ENCODE data around the gene RTN4RL1. TPM values are rescaled to one million over a fixed set of nuclear protein-coding genes. Genes with fewer than 3 reads are reported as not detected.

The RTN4RL1 gene
- total RNA-seq, 2 experiments from 2014 or later: not detected

DNA sequence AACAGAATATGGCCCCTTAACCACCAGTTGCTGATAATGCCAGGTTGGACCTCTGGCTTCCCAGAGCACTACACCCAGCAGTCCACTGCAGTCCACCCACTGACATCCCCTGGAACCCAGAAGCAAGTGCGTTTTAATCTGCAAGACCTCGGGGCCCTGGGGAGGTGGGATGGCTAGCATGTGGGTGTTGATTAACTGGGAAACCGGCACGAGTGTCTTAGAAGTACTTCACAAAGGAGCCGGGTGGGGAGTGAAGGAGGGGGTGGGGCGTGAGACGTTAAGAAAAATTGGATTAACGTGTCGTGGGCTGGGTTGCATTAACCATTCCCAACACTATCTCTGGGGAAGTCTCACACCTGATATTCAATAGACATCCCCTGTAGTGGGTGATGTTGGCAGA is 23.7 kb upstream of the RTN4RL1 start:
- Histone ChIP-seq H3K9me3 (ENCODE audit: low read length) (no peaks in the 10 kb centered on the region), H3K4me3 (ENCODE audit: low read depth, low read length, poor library complexity, severe bottlenecking) (no peak overlapping the region), H3K9me2 (ENCODE audit: insufficient read depth, low read length) (no peaks in the 10 kb centered on the region), H2AFZ (ENCODE audit: low read length) (no peak overlapping the region), H3K27ac (ENCODE audit: low read depth, low read length, poor library complexity, severe bottlenecking) (no peak overlapping the region), H3K4me1 (ENCODE audit: insufficient read depth, low read length, poor library complexity, severe bottlenecking) (peaks cover 10% of the 10 kb centered on the region), H3K36me3 (ENCODE audit: insufficient read depth, low read length) (peaks cover 11% of the 10 kb centered on the region; the same call in 1 of the 2 replicates), H3K4me2 (ENCODE audit: low read length) (no peak overlapping the region), H3K79me2 (ENCODE audit: insufficient read depth, low read depth, low read length) (no peaks in the 10 kb centered on the region), H4K20me1 (ENCODE audit: insufficient read depth, low read length) (no peaks in the 10 kb centered on the region)
- TF ChIP-seq EZH2phosphoT487 (IDR thresholded peaks at IDR 0.05; ENCODE audit: borderline replicate concordance, low read depth, low read length): no peak
- TF ChIP-seq, protein P1, sequence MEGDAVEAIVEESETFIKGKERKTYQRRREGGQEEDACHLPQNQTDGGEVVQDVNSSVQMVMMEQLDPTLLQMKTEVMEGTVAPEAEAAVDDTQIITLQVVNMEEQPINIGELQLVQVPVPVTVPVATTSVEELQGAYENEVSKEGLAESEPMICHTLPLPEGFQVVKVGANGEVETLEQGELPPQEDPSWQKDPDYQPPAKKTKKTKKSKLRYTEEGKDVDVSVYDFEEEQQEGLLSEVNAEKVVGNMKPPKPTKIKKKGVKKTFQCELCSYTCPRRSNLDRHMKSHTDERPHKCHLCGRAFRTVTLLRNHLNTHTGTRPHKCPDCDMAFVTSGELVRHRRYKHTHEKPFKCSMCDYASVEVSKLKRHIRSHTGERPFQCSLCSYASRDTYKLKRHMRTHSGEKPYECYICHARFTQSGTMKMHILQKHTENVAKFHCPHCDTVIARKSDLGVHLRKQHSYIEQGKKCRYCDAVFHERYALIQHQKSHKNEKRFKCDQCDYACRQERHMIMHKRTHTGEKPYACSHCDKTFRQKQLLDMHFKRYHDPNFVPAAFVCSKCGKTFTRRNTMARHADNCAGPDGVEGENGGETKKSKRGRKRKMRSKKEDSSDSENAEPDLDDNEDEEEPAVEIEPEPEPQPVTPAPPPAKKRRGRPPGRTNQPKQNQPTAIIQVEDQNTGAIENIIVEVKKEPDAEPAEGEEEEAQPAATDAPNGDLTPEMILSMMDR (conservative IDR thresholded peaks at IDR 0.05; ENCODE audit: low read length): no peak
- no TSS peak for BruUV-seq (replicated peaks)
- POLR2A ChIA-PET: no interaction called here
- intact Hi-C loops (cut with micrococcal nuclease; ENCODE audit: unreplicated experiment): no loop called here
- DNase-seq (ENCODE audit: low spot score): no peak
- CTCF ChIA-PET (ENCODE audit: unreplicated experiment): no interaction called here

DNA sequence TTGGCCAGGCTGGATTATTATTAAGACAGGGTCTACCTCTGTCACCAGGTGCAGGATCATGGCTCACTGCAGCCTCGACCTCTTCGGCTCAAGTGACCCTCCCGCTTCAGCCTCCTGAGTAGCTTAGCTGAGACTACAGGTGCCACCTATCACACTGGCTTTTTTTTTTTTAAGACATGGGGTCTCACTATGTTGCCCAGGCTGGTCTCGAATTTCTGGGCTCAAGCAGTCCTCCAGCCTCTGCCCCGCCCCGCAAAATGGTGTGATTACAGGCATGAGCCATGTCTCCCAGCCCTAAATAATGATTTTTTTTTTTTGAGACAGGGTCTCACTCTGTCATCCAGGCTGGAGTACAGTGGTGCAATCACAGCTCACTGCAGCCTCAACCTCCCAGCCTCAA is 22.5 kb upstream of the RTN4RL1 start:
- no peak for DNase-seq (ENCODE audit: low spot score)
- TF ChIP-seq, protein P1 (conservative IDR thresholded peaks at IDR 0.05; ENCODE audit: low read length): no peak
- TF ChIP-seq EZH2phosphoT487 (IDR thresholded peaks at IDR 0.05; ENCODE audit: borderline replicate concordance, low read depth, low read length): no peak
- H2AFZ ChIP-seq (ENCODE audit: low read length): no peak overlapping the region
- H3K36me3 ChIP-seq (ENCODE audit: insufficient read depth, low read length): peaks cover 22% of the 10 kb centered on the region; the same call in 1 of the 2 replicates
- H3K4me1 ChIP-seq (ENCODE audit: insufficient read depth, low read length, poor library complexity, severe bottlenecking): peaks cover 13% of the 10 kb centered on the region
- H4K20me1 ChIP-seq (ENCODE audit: insufficient read depth, low read length): no peaks in the 10 kb centered on the region
- no peaks in the 10 kb centered on the region for H3K9me3 ChIP-seq (ENCODE audit: low read length)
- no peak overlapping the region for H3K4me3 ChIP-seq (ENCODE audit: low read depth, low read length, poor library complexity, severe bottlenecking)
- ChIA-PET POLR2A (no interaction called here), CTCF (ENCODE audit: unreplicated experiment) (no interaction called here)
- no peak overlapping the region for H3K4me2 ChIP-seq (ENCODE audit: low read length)
- no peaks in the 10 kb centered on the region for H3K9me2 ChIP-seq (ENCODE audit: insufficient read depth, low read length)
- BruUV-seq (replicated peaks): no TSS peak
- H3K27ac ChIP-seq (ENCODE audit: low read depth, low read length, poor library complexity, severe bottlenecking): no peak overlapping the region
- intact Hi-C loops (cut with micrococcal nuclease; ENCODE audit: unreplicated experiment): no loop called here
- peaks cover 2% of the 10 kb centered on the region; the same call in 1 of the 2 replicates for H3K79me2 ChIP-seq (ENCODE audit: insufficient read depth, low read depth, low read length)

DNA sequence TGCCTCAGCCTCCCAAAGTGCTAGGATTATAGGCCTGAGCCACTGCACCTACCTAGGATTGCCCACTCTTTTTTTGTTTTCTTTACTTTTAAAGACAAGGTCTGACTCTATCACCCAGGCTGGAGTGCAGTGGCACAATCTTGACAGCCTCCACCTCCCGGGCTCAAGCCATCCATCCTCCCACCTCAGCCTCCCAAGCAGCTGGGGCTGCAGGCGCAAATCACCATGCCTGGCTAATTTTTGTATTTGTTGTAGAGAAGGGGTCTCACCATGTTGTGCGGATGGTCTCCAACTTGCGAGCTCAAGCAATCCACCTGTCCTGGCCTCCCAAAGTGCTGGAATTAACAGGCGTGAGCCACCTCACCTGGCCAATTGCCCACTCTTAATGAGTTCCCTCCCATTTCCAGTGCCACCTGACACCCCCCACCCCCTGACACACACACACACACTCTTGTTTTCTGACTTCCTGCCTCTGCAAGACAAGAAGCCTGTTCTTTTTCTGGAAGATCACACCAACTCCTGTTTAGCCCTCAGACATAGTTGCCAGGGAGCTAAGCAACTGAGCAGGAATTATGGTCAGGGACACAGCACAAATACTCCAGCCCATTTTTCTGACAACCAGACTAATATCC is 19.2 kb upstream of the RTN4RL1 start:
- intact Hi-C loops (cut with micrococcal nuclease; ENCODE audit: unreplicated experiment): no loop called here
- TF ChIP-seq, protein P1 (conservative IDR thresholded peaks at IDR 0.05; ENCODE audit: low read length): no peak
- POLR2A ChIA-PET: interaction anchor here (0.5 kb wide), 1 partner anchor 9 kb away, joined by 5 read pairs; no protein-coding TSS in a partner anchor
- no peak for DNase-seq (ENCODE audit: low spot score)
- Histone ChIP-seq H3K4me3 (ENCODE audit: low read depth, low read length, poor library complexity, severe bottlenecking) (no peak overlapping the region), H3K27ac (ENCODE audit: low read depth, low read length, poor library complexity, severe bottlenecking) (no peak overlapping the region), H3K4me2 (ENCODE audit: low read length) (no peak overlapping the region), H2AFZ (ENCODE audit: low read length) (no peak overlapping the region), H3K9me2 (ENCODE audit: insufficient read depth, low read length) (no peaks in the 10 kb centered on the region), H3K79me2 (ENCODE audit: insufficient read depth, low read depth, low read length) (peaks cover 6% of the 10 kb centered on the region; the same call in 1 of the 2 replicates), H3K9me3 (ENCODE audit: low read length) (no peaks in the 10 kb centered on the region), H4K20me1 (ENCODE audit: insufficient read depth, low read length) (no peaks in the 10 kb centered on the region), H3K4me1 (ENCODE audit: insufficient read depth, low read length, poor library complexity, severe bottlenecking) (peaks cover 15% of the 10 kb centered on the region), H3K36me3 (ENCODE audit: insufficient read depth, low read length) (peaks cover 31% of the 10 kb centered on the region; the same call in 1 of the 2 replicates)
- CTCF ChIA-PET (ENCODE audit: unreplicated experiment): no interaction called here
- BruUV-seq (replicated peaks): no TSS peak
